Measurements from ENCODE around the gene CTXN3.

The CTXN3 gene

DNA sequence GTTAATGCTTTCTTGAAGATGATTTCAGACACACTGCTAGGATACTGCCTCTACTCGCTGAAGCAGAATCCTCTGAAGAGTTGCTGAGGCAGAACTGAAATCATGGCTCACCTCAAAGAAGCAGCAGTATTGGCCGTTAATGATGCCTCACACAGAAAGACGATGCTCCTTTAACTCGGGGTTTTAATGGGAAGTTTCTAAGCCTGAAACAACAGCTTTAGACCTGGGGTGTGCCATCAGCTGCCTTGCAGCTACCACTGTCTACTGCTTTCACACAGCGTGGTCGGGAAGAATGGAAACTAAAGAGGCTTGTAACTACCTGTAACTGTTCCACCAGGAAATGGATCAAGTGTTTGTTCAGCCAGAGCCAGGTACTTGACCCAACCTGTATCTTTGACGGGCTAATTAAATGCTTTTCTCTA is at the start of gene CTXN3:
Gene CTXN3 (plus strand): TSS at position 65 of the 422 bp plus-strand sequence. CDS start 8,440 bp downstream, outside the sequence.
- H3K9me3 Mint-ChIP-seq = no peaks in the 10 kb centered on the region
- no peaks in the 10 kb centered on the region for H3K36me3 Mint-ChIP-seq
- DNase-seq = no peak
- no peak for ATAC-seq (replicated peaks)
- H3K27ac Mint-ChIP-seq = no peak within 1 kb of the TSS
- H3K4me3 Mint-ChIP-seq = no peak within 1 kb of the TSS
- H3K27me3 Mint-ChIP-seq = no peaks in the 10 kb centered on the region
- no peaks in the 10 kb centered on the region for H3K4me1 Mint-ChIP-seq

DNA sequence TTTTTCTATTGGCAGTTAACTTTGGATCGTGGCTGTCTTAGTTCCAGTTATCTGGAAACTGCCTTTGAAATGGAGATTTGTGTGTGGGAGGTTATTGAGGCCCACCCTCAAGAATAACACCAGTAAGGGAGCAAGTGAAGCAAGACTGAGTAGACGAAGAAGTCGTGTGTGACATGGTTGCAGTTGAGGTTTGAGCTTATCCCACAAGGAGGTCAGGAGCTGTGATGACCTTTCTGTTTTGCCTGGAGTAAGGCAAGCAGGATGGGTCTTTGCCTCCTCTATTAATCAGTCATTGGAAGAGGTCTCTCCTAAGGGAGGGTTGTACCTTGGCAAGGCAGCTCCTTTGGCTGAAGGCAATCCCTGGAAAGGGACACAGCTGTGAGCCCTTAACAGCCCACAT is 49.6 kb upstream of the CTXN3 start:
- Mint-ChIP-seq H3K4me3 (no peak overlapping the region), H3K27me3 (peaks cover 0 to 4% of the 10 kb centered on the region in 2 donors), H3K4me1 (peaks cover 6 to 11% of the 10 kb centered on the region in 2 donors), H3K36me3 (no peaks in the 10 kb centered on the region), H3K27ac (no peak overlapping the region), H3K9me3 (no peaks in the 10 kb centered on the region)
- ATAC-seq (replicated peaks) = no peak
- DNase-seq = no peak

DNA sequence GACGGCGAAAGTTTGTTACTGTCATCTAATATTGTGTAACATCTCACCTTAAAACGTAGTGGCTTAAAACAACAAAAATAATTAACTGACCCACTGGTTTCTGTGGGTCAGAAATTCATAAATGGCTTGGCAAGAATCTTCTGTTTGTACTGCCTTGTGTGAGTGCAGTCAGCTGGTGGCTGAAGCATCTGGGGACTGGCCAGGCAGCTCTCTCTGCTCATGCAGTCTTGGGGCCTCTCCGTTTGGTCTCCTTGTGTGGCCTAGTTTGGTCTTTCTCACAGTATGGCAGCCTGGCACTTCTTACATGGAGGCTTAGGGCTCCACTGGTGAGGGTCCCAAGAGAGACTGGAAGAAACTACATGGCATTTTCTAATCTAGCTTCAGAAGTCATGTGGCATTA is 49.0 kb upstream of the CTXN3 start:
- H3K36me3 Mint-ChIP-seq = no peaks in the 10 kb centered on the region
- no peaks in the 10 kb centered on the region for H3K9me3 Mint-ChIP-seq
- no peak for ATAC-seq (replicated peaks)
- H3K27ac Mint-ChIP-seq = no peak overlapping the region
- peaks cover 0 to 4% of the 10 kb centered on the region in 2 donors for H3K27me3 Mint-ChIP-seq
- DNase-seq = no peak
- H3K4me3 Mint-ChIP-seq = no peak overlapping the region
- peaks cover 6 to 11% of the 10 kb centered on the region in 2 donors for H3K4me1 Mint-ChIP-seq

DNA sequence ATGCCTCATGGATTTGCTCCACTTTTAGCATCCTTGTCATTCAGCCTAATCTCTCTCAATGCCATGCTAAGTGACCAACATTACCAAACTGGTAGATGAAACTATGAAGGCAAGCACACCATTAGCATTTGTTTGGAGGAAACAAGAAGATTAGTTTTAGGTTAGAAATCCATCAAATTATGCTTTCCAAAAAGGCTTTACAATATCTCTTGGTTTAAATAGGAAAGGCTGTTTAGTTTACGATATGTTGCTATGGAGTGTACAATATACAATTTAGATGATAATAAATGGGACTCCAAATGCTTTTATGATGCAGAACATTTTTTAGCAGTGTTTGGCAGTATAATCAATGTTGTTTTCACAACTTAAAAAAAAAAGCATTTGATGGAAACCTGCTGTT is 47.8 kb upstream of the CTXN3 start:
- Mint-ChIP-seq H3K36me3 (no peaks in the 10 kb centered on the region), H3K9me3 (no peaks in the 10 kb centered on the region), H3K4me3 (no peak overlapping the region), H3K27ac (no peak overlapping the region), H3K27me3 (peaks cover 0 to 4% of the 10 kb centered on the region in 2 donors), H3K4me1 (peaks cover 6 to 11% of the 10 kb centered on the region in 2 donors)
- no peak for ATAC-seq (replicated peaks)
- no peak for DNase-seq

DNA sequence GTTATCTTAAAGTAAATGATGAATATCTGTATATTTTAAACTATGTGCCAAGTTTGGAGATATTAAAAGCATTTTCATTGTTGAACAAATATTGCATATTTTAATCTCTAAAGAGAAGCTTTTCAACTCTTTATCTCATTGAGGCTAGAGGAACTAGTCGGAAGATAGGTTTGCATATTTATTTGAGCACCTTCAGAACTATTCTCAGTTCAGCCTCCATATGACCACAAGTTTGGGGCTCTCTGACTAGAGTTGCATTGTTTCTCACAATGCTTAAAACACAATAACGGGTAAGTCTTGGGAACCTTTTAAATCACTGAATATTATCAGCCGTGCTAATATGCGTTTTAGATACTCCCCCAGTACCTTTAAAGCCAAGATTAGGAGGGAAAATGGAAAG is 47.3 kb upstream of the CTXN3 start:
- Mint-ChIP-seq H3K4me1 (peaks cover 6 to 11% of the 10 kb centered on the region in 2 donors), H3K36me3 (no peaks in the 10 kb centered on the region), H3K27ac (no peak overlapping the region), H3K4me3 (no peak overlapping the region), H3K9me3 (no peaks in the 10 kb centered on the region), H3K27me3 (peaks cover 0 to 4% of the 10 kb centered on the region in 2 donors)
- DNase-seq (no peak), ATAC-seq (replicated peaks) (no peak)

DNA sequence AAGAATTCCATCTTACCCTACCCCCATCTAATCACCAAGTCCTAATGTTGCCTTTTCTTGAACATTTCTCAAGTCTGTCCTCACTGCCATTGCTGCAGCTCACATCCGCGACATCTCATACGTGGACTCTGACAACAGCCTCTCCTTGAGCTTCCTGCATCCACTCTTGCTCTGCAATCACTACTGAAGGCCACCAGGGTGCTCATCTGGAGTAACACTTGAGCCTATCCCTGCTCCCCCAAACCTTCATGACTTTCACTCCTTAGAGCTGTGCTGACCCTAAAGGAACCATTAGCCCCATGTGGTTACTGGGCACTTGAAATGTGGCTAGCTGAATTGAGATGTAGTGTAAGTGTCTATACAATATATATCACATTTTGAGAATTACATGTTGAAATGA is 46.4 kb upstream of the CTXN3 start:
- peak; percentile 25 to 33 for ATAC-seq (replicated peaks)
- H3K4me1 Mint-ChIP-seq = peaks cover 6 to 11% of the 10 kb centered on the region in 2 donors
- H3K27me3 Mint-ChIP-seq = peaks cover 0 to 4% of the 10 kb centered on the region in 2 donors

DNA sequence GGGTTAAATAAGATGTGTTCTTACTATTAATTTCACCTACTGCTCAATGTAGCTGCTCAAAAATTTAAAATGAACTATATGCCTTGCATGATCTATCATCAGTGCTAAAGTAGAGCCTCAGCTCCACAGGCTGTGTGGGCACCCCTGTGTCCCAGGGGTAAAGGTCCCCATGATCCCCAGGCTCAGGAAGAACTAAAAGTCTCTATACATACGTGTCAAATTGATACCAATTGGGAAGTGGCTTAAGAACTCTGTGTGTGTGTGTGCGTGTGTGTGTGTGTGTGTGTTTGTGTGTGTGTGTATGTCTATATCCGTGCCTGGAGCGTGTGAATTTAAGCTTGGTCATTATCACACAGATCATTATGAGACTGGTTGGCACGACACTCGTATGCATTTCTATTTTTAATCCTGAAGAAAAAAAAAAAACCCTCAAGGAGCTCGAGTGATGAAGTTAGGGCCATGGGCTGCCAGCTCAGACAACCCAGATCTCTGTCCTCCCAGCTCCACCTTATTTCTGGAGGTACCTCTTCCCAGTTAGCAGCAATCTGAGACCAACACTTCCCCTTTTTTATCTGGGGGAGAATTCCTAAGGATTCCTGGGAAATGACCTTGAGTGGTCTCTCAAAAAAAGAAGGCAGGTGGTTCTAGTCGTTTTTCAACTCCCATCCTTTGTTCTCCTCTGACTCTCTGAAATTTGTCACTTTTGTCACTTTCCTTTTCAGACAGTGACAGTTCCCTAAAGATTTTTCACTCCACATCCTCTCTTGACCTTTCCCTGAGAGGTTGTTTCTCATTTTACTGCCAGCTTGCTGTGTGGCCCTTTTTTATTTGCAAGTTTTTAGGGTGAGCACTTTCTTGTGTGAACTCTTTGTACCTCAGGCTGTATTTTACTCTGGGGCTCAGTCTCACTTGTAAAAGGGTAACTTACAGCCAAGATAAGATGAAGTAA is 45.7 kb upstream of the CTXN3 start:
- no peaks in the 10 kb centered on the region for H3K36me3 Mint-ChIP-seq
- H3K4me1 Mint-ChIP-seq = peaks cover 6 to 11% of the 10 kb centered on the region in 2 donors
- peaks cover 0 to 4% of the 10 kb centered on the region in 2 donors for H3K27me3 Mint-ChIP-seq
- H3K9me3 Mint-ChIP-seq = no peaks in the 10 kb centered on the region
- DNase-seq = no peak
- no peak overlapping the region for H3K4me3 Mint-ChIP-seq
- H3K27ac Mint-ChIP-seq = peak overlapping the region; percentile 53
- peak; percentile 38 to 41 for ATAC-seq (replicated peaks)

More for the DNA sequence above, 46.4 kb upstream of the CTXN3 start:
- Mint-ChIP-seq H3K4me3 (no peak overlapping the region), H3K27ac (no peak overlapping the region), H3K9me3 (no peaks in the 10 kb centered on the region), H3K36me3 (no peaks in the 10 kb centered on the region)
- no peak for DNase-seq

DNA sequence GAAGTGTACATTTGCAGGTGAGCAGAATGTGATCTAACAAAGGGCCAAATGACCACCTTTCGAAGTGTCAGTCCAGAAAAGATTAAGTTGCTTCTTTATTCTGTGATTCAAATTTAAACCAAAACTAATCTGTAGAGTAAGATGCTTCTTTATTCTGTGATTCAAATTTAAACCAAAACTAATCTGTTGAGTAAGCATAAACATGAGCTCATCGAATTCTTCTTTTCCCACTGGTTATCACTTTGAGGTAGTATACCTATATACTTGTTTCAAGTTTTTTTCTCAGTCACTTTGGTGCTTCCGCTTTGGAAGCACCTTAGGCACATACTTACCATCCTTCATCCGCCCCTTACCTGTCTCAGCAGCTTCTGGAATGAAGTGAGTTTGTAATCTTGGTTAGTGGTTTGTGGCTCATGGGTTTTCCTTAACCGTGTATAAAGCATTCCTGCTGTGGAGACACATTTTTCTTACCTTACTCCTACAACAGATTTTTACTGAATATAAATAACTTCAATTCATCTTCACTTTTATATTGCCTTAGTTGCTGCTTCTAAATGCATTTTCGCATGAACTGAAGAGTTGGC is 40.7 kb upstream of the CTXN3 start:
- H3K9me3 Mint-ChIP-seq = no peaks in the 10 kb centered on the region
- H3K4me1 Mint-ChIP-seq = peaks cover 3 to 5% of the 10 kb centered on the region in 2 donors
- H3K27ac Mint-ChIP-seq = no peak overlapping the region
- no peak overlapping the region for H3K4me3 Mint-ChIP-seq
- peaks cover 0 to 4% of the 10 kb centered on the region in 2 donors for H3K27me3 Mint-ChIP-seq
- DNase-seq (no peak), ATAC-seq (replicated peaks) (no peak)
- no peaks in the 10 kb centered on the region for H3K36me3 Mint-ChIP-seq

DNA sequence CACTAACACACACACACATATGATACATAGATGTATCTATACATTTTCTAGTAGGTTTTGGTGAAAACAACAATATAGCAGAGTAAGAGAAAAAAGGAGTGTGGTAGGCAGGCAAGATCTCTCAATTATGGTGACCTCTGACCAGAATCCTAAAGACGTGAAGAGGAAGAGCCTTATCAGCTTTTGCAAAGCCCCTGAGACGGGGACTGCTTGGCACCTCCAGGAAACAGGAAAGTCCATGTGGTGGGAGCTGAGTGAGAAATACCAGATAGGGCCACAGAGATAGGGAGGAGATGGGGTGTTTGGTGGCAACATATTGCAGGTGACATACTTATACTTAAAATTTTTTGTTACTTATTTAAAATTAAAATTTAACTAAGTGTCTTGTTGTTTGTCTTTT is 39.9 kb upstream of the CTXN3 start:
- no peak overlapping the region for H3K4me3 Mint-ChIP-seq
- DNase-seq = no peak
- no peak overlapping the region for H3K27ac Mint-ChIP-seq
- H3K4me1 Mint-ChIP-seq = no peaks in the 10 kb centered on the region
- no peaks in the 10 kb centered on the region for H3K9me3 Mint-ChIP-seq
- H3K36me3 Mint-ChIP-seq = no peaks in the 10 kb centered on the region
- no peak for ATAC-seq (replicated peaks)
- peaks cover 0 to 4% of the 10 kb centered on the region in 2 donors for H3K27me3 Mint-ChIP-seq

DNA sequence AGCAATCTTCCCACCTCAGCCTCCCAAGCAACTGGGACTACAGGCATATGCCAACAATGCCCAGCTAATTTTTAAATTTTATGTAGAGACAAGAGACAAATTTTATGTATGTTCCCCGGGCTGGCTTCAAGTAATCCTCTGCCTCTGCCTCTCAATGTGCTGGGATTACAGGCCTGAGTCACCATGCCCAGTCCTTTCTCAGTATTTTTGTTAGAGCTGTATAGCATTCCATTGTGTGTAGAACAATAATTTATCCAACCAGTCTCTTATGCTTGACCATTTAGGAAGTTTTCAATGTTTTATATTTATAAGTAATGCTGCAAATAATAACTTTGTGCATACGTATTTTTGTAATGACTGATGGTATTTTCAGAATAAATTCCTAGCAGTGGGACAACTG is 38.9 kb upstream of the CTXN3 start:
- Mint-ChIP-seq H3K4me1 (no peaks in the 10 kb centered on the region), H3K36me3 (no peaks in the 10 kb centered on the region), H3K27me3 (peaks cover 0 to 4% of the 10 kb centered on the region in 2 donors), H3K9me3 (no peaks in the 10 kb centered on the region), H3K4me3 (no peak overlapping the region), H3K27ac (no peak overlapping the region)
- DNase-seq (no peak), ATAC-seq (replicated peaks) (no peak)

DNA sequence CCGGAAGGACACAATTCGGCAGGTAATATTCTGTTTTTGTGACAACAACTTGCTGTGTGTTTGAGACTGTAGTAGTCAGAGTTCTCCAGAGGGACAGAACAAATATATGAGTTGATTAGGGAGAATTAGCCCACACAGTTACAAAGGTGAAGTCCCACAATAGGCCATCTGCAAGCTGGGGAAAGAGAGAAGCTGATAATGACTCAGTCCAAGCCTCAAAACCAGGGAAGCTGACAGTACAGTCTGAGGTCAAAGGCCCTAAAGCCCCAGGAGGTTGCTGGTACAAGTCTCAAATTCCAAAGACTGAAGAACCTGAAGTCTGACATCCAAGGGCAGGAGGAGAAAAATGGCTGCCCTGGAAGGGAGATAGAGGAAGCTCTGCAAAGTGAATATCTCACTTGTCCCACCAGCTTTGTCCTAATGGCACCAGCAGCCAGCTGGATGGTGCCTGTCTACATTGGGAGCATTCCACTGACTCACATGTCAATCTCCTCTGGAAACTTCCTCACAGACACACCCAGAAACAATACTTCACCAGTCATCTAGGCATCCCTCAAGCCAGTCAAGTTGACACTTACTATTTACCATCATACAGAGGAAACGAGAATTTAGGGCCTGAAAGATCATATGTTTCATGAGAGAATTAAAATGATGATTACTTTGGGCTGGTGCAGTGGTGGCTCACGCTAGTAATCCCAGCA is 36.3 kb upstream of the CTXN3 start:
- Mint-ChIP-seq H3K9me3 (no peaks in the 10 kb centered on the region), H3K4me3 (no peak overlapping the region), H3K27me3 (peaks cover 0 to 4% of the 10 kb centered on the region in 2 donors), H3K27ac (no peak overlapping the region), H3K4me1 (no peaks in the 10 kb centered on the region), H3K36me3 (no peaks in the 10 kb centered on the region)
- ATAC-seq (replicated peaks) = peak in 1 of 2 donors; percentile 42
- DNase-seq = no peak

DNA sequence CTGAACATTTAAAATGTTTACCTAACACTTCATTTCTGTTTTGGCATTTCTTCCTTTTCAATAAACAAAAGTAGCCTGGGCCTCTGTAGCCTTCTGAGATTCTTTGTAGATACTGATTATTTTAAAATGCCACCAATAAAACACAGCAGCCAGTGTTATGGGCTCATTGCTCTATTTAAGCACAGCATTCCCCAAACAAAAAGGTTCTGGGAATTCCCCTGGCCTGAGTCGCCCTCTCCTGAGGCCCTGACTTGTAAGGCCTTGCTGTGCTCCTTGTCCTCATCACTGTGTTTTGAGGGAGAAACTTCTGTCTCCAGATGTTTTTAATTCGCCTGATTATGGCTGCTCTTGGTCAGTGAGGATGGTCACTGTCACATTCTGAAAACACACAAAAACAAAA is 33.0 kb upstream of the CTXN3 start:
- ATAC-seq (replicated peaks) = no peak
- DNase-seq = no peak
- peaks cover 3 to 5% of the 10 kb centered on the region in 2 donors for H3K9me3 Mint-ChIP-seq
- no peaks in the 10 kb centered on the region for H3K36me3 Mint-ChIP-seq
- H3K27ac Mint-ChIP-seq = no peak overlapping the region
- peaks cover 0 to 4% of the 10 kb centered on the region in 2 donors for H3K27me3 Mint-ChIP-seq
- H3K4me3 Mint-ChIP-seq = no peak overlapping the region
- no peaks in the 10 kb centered on the region for H3K4me1 Mint-ChIP-seq

DNA sequence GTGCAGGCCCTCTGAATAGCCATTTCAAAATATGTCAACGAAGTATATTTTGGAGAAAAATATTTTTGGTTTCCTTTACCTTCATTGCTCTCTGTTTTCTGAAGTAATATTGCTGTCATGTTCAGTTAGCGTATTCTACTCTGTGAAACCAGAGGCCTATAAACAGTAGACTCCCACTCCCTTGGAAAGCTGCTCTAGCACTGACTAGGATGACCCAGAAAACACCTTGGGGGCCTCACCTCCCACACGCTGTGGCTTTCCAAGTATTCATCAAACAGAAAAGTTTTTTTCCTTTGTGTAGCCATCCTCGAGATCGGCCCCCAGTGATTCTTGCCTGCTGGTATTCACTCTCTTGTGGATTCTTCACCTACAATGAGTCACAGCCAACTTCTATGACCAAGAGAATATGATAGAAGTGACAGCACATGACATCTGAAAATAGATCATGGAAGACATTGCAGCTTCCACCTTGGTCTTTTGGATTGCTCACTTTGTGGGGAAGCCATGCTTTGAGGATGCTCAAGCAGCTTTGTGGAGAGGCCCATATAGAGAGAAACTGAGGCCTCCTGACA is 28.9 kb upstream of the CTXN3 start:
- no peaks in the 10 kb centered on the region for H3K4me1 Mint-ChIP-seq
- H3K27ac Mint-ChIP-seq = no peak overlapping the region
- ATAC-seq (replicated peaks) (no peak), DNase-seq (no peak)
- H3K4me3 Mint-ChIP-seq = no peak overlapping the region
- H3K36me3 Mint-ChIP-seq = no peaks in the 10 kb centered on the region
- H3K27me3 Mint-ChIP-seq = no peaks in the 10 kb centered on the region
- peaks cover 3 to 5% of the 10 kb centered on the region in 2 donors for H3K9me3 Mint-ChIP-seq

Measured in stimulated activated naive B cell treated with anti-CD40 and anti-IgM and Interleukin-4, amounts not matched to agents 10 μg/mL and 1 μg/mL and 100 μg/mL, for 72 hours (primary cell).